Fibroblast of the conjunctiva (primary cell): ENCODE measurements around the gene FOXQ1.

Experiments used
- DNase-seq: peaks from one replicate; pipeline ENCODE4 v3.0.0-alpha.2; 2010; ENCODE audit warnings: low read depth

FOXQ1 gene, protein sequence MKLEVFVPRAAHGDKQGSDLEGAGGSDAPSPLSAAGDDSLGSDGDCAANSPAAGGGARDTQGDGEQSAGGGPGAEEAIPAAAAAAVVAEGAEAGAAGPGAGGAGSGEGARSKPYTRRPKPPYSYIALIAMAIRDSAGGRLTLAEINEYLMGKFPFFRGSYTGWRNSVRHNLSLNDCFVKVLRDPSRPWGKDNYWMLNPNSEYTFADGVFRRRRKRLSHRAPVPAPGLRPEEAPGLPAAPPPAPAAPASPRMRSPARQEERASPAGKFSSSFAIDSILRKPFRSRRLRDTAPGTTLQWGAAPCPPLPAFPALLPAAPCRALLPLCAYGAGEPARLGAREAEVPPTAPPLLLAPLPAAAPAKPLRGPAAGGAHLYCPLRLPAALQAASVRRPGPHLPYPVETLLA

GRCh38 chr6:1311400-1312202, at the start of gene FOXQ1:
TSS of gene FOXQ1 (plus strand) at chr6:1312098. CDS start at chr6:1312705, 607 bp downstream.
- DNase-seq = no peak

DNA sequence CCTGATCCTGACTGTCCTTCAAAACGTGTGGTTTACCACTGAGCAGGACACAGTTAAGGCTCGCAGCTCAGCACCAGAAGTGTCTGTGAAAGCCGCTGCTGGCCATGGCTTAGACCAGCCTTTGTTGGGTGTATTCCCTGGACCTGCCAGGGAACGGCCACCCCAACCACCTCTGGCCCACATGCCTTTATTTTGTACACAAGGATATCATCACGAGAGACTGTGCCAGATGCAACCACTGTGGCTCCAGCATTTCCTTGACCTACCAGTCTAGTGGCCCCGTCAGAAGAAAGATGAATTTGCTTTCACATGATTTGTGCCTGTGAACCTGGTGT, 49.2 kb upstream of the FOXQ1 start:
- no peak for DNase-seq

DNA sequence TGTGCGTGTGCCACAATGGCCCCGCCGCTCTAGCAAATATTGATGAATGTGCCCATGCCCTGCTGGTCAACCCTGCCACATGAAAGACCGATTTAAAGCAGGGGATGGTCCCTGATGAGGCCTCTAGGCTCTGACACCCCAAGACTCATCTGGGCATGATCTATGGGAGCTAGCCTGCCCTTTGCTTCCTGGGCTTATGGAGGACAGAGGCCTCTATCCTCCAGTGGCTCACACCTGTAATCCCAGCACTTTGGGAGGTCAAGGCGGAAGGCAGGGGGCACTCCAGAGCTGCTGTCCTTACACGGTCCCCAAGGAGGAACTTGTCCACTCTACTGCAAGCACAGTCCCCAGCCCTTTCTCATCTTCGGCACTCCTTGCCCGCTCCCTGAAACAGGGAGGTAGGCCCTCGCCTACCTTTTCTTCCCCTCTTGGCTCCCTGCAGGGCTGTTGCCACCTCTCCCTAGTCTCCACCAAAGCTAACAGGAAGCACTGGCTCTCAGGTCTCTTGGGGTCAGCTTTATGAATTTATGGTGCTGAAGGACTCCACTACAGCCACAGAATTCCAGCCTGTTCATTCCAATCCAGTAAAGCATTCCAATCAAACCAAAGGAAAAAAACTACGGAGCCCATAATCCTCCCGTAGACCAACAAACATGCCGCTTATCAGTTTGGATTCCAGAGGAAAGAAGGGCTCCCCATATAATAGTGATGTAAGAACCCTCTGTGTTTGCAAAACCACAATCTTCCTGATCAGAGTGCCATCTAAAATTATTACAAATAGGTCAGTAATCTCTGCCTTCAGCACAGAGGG, 48.7 kb upstream of the FOXQ1 start:
- no peak for DNase-seq

DNA sequence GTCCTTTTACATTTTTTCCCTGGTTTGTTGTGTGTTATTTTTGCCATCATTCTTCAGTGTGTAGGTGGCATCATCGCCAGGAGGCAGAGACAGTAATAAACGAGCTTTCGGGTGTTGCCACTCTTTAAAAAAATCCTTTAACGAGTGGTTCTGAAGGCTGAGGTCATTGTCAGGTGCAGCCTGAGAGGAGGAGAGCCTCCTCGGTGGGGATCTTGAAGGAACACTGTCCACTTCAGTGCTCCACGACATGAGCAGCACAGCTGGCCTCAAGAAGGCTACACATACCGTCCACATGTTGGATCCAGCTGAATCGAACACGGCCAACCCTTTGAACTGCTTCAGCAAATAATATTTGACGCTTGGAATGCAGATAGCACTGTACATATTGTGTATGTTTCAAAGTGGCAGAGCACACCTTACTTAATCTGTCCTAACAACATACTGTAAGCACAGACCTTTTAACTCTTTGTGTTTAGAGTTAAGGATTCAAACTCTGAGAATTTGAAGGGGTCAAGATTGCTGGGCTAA, 48.0 kb upstream of the FOXQ1 start:
- DNase-seq = no peak

DNA sequence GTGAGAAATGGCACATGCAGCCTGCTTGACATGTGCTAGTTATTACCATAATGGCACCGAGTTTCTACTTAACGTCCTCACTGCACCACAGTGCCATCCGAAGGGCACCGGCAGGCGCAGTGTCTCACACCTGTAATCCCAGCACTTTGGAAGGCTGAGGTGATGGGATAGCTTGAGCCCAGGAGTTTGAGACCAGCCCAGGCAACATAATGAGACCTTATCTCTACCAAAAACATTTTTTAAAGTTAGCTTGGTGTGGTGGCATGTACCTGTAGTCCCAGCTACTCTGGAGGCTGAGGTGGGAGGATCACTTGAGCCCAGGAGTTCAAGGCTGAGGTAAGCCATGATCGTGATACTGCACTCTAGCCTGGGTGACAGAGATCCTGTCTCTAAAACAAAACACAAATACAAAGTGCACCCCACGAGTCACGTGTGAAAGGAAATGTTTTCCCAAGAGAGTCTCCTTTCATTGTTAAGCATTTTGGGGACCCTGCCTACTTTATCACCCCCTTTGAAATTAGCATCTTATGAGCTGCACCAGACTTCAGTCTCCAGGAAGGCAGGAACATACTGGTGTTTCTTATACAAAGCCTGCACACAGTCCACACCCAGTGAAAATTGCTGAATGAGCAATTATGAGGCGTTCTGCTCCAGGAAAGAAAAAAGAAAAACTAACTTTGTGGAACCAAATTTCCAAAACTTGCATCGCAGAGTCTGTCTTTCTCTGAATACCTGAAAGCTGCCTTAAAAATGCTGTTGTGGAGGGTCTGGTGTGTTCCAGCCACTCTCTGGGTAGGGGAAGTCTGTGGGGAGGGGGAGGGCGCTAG, 47.1 kb upstream of the FOXQ1 start:
- no peak for DNase-seq

GRCh38 chr6:1266686-1267056, 45.2 kb upstream of the FOXQ1 start:
- DNase-seq = no peak

- no peak for DNase-seq
Measured at GRCh38 chr6:1267057-1267732, 44.7 kb upstream of the FOXQ1 start.

GRCh38 chr6:1267790-1268762, 43.8 kb upstream of the FOXQ1 start:
- no peak for DNase-seq

- DNase-seq = no peak
Measured at GRCh38 chr6:1271071-1271763, 40.7 kb upstream of the FOXQ1 start.

- DNase-seq = no peak
Measured at GRCh38 chr6:1278061-1278720, 33.7 kb upstream of the FOXQ1 start.

GRCh38 chr6:1279065-1279464, 32.8 kb upstream of the FOXQ1 start:
- DNase-seq = no peak

DNA sequence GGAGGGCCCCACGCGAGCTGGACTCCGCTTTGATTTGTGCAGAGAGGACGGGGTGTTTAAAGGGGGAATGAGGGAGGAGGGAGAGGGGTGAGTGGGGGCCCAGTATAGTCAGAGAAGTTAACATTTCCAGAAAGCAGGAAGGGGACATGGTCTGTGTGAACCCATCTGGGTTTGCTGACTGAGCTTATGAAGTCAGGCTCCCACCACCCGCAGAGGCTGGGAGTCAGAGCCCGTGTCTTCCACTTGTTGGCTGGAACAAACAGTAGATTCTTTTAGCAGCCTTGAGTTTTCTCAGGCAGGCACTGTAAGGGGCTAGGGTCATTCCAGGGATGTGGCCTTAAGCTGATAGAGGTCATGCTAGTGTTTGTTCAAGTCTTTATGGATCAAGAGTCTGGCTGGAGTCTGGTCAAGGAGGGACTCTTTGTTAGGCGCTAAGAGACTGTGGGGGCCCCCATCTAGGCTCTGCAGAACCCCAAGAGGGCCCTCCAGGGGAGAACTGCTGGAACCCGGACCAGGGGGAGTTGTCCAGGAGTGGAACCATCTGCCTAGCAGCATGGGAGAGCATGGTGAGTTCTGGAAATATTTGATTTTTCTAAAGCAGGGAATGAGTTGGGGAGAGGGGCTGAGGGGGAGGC, 31.1 kb upstream of the FOXQ1 start:
- DNase-seq = no peak

- no peak for DNase-seq
Measured at GRCh38 chr6:1281746-1282145, 30.2 kb upstream of the FOXQ1 start.

DNA sequence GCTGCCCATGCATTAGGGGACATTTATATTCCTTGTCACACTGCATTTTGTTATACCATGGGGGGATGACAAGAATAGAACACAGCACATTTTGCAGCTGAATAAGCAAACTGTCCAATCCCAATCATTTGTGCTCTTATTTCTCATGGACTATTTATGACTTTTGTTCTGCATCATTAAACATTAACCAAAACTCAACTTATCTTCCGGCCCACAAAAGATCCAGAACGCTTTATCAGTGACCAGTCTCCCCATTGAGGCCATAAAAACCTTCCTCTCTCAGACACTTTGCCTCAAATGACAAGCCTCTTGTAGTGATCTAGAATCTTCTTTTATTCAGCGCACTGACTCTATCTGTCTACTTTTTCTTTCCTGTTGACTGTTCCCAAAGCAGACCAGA, 28.4 kb upstream of the FOXQ1 start:
- DNase-seq = no peak

GRCh38 chr6:1285556-1285955, 26.3 kb upstream of the FOXQ1 start:
- DNase-seq = no peak

DNA sequence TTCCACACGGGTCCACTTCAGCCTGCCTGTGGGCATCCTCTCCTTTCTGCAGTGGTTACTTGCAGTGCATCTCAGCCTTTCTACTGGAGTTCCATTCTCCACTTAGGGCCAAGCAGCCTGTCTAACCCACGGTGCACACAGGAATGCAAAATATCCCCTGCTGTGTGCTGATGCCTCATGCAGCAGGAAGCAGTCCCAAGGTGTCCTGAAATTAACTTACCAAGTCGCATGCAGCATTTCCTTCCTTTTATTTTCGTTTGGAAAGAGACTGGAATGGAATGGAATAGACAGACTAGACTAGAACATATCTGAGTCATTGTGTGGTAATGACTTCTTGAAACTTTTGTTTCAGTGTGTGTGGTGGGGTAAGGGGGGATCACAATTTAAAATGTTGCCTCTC, 25.9 kb upstream of the FOXQ1 start:
- no peak for DNase-seq

DNA sequence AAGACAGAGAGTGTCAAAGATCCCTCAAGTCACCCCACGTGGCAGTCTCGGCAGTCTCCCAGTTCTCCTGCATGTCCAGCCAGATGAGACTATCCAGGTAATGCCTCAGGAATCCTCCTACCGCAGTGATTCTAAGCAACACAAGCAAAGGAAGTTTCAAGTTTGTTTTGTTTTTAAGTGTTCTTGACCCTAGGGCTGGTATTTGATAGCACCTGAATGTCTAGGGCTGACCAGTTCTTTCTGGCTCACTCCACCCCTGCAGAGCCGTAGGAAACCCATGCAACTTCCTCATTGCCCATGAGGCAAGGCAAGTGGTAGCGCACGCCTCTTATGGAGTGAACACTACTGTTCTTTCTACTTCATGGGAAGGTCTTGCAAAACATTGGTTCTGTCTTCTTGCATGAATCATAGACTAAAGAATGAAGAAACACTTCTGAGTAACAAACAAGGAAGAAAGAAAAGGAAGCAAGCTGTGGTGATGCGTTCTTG, 24.8 kb upstream of the FOXQ1 start:
- DNase-seq = peak; percentile 75

GRCh38 chr6:1290086-1290485, 21.8 kb upstream of the FOXQ1 start:
- DNase-seq = no peak
